ENCODE results near the gene PDK2. TPM values are rescaled to one million over a fixed set of nuclear protein-coding genes. Genes with fewer than 3 reads are reported as not detected.
A peak's percentile ranks its signal among the peaks of the same experiment; 100 is the strongest.

The PDK2 gene
- total RNA-seq, 4 donors from 2014 or later = 42.5 to 79.3 (median 64.5) TPM

DNA sequence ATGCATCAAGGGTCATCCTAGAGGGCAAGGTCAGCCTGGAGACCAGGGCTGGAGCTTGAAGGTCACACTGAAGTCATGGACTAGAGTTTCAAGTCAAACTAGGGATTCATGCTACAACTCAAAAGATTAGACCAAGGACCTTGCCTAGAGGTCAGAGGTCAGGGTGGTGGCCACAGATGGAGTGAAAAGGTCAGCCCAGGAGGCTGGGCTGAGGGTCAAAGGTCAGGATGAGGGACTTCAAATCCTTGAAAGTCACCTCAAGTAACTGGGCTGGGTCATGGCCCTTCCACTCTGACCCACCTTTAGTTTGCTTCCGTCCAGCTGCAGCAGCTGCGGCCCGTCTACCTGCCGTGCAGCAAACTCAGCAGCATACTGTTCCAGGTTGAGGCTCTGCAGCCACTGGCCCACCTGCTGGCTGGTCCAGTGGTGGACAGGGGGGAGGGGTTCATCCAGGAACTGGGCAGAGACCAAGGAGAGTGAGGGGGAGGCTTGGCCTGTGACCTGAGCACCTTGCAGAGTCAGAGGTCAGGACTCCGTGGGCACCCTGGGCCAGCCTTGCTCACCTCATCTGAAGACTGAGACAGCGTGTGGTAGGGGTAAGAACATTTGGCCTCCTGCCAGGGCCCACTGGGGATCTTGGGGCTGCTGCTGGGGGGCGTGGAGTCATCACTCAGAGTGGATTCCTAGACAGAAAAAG is 18.6 kb downstream of the PDK2 start:
- peaks cover 7 to 9% of the 10 kb centered on the region in 2 donors for H3K36me3 ChIP-seq
- 71 to 76% methylated on average over 6 to 7 of the region's 7 CpGs for WGBS, 2 donors
- no peaks in the 10 kb centered on the region for H3K27me3 ChIP-seq
- no peak overlapping the region for H3K27ac ChIP-seq
- peaks cover 7 to 25% of the 10 kb centered on the region in 2 donors for H3K4me1 ChIP-seq
- no peak for DNase-seq
- TF ChIP-seq, protein P1, sequence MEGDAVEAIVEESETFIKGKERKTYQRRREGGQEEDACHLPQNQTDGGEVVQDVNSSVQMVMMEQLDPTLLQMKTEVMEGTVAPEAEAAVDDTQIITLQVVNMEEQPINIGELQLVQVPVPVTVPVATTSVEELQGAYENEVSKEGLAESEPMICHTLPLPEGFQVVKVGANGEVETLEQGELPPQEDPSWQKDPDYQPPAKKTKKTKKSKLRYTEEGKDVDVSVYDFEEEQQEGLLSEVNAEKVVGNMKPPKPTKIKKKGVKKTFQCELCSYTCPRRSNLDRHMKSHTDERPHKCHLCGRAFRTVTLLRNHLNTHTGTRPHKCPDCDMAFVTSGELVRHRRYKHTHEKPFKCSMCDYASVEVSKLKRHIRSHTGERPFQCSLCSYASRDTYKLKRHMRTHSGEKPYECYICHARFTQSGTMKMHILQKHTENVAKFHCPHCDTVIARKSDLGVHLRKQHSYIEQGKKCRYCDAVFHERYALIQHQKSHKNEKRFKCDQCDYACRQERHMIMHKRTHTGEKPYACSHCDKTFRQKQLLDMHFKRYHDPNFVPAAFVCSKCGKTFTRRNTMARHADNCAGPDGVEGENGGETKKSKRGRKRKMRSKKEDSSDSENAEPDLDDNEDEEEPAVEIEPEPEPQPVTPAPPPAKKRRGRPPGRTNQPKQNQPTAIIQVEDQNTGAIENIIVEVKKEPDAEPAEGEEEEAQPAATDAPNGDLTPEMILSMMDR (IDR thresholded peaks at IDR 0.05) = no peak
- no peaks in the 10 kb centered on the region for H3K9me3 ChIP-seq
- intact Hi-C loops (cut with DNase I) = loop anchor here (5.0 to 10.0 kb wide), 2 partner anchors 34 to 181 kb away; no protein-coding TSS in a partner anchor
- no peak overlapping the region for H3K4me3 ChIP-seq (replicated peaks in 1 of 3)

DNA sequence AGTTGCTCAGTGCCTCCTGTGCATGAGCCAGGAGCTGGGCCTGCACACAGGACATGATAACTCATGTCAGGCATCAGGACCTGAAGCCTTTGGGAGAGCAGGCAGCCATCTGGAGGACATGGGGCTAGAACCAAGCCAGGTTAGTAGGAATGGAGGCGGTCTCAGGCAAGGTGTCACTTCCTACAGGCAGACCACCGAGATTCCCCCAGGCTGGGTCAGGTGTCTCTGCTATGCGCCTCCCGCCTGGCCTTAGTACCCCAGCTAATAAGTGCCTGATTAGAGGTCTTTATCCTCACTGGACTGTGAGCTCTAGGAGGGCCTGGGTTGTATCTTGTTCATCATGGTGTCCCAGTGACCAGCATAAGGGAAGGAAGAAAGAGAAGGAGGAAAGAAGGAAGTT is 19.2 kb downstream of the PDK2 start:
- H3K9me3 ChIP-seq = no peaks in the 10 kb centered on the region
- peaks cover 7 to 25% of the 10 kb centered on the region in 2 donors for H3K4me1 ChIP-seq
- 87 to 90% methylated on average over 4 of the region's 4 CpGs for WGBS, 2 donors
- intact Hi-C loops (cut with DNase I) = loop anchor here (5.0 to 10.0 kb wide), 2 partner anchors 33 to 180 kb away; no protein-coding TSS in a partner anchor
- TF ChIP-seq, protein P1 (IDR thresholded peaks at IDR 0.05) = no peak
- TF ChIP-seq POLR2A (IDR thresholded peaks at IDR 0.05) = no peak
- H3K4me3 ChIP-seq (replicated peaks in 1 of 3) = no peak overlapping the region
- H3K27ac ChIP-seq = no peak overlapping the region
- DNase-seq = no peak
- no peaks in the 10 kb centered on the region for H3K27me3 ChIP-seq
- peaks cover under 1 to 7% of the 10 kb centered on the region in 2 donors for H3K36me3 ChIP-seq

DNA sequence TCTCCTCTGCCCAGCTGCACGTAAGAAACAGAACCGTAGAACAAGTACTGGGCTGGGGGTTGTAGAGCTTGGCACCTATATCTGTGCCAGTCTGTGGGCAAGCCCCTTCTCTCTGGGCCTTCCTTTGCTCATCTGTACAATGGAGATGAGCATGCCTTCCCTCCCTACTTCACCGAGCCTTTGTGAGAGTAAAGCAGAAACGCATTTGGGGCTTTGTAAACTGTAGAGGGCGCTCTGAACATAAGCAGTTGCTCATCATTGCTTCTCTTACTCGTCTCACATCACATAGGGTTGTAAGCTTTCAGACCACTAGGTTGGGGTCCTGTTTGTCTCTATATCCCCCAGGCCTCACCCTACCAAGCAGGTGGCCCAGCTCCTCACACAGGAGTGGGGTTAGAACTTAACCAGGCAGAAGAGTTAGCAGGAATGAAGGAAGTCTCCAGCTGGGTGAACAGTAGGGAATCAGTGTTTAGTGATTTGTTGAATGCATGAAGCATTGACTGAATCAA is 19.8 kb downstream of the PDK2 start:
- Histone ChIP-seq H3K27me3 (no peaks in the 10 kb centered on the region), H3K9me3 (no peaks in the 10 kb centered on the region), H3K4me1 (peaks cover 7 to 25% of the 10 kb centered on the region in 2 donors), H3K27ac (no peak overlapping the region), H3K36me3 (peaks cover 0 to 2% of the 10 kb centered on the region in 2 donors), H3K4me3 (replicated peaks in 1 of 3) (no peak overlapping the region)
- no peak for DNase-seq
- 22 to 27% methylated on average over 6 of the region's 6 CpGs for WGBS, 2 donors
- intact Hi-C loops (cut with DNase I) = loop anchor here (5.0 to 10.0 kb wide), 2 partner anchors 32 to 180 kb away; no protein-coding TSS in a partner anchor
- TF ChIP-seq, protein P1 (IDR thresholded peaks at IDR 0.05) = peak in 3 of 6 experiments; percentile 16 to 40 (median 27)
- TF ChIP-seq POLR2A (IDR thresholded peaks at IDR 0.05) = no peak

DNA sequence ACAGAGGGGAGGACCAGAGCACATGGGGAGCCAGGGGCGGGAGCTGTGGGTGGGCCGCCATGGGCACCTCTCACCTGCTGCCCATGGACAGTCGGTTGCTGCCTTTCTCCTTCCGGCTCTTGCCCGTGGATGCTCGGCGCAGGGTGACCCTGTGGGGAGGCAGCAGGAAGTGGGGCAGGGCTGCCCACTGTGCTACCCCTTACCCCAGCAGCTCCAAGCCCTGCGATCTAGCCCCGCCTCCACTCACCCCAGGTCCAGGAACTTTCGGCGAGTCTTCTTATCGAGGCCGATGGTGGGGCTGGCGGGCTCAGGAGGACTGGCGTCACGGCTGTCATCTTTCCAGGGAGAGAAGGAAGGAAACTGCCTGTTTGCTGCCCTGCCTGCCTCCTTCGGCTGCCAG is 20.6 kb downstream of the PDK2 start:
- no peak overlapping the region for H3K4me3 ChIP-seq (replicated peaks in 1 of 3)
- intact Hi-C loops (cut with DNase I) = loop anchor here (10.0 kb wide), 1 partner anchor 179 kb away; no protein-coding TSS in a partner anchor
- H3K27ac ChIP-seq = no peak overlapping the region
- DNase-seq = no peak
- H3K27me3 ChIP-seq = no peaks in the 10 kb centered on the region
- no peaks in the 10 kb centered on the region for H3K9me3 ChIP-seq
- no peaks in the 10 kb centered on the region for H3K36me3 ChIP-seq
- H3K4me1 ChIP-seq = peaks cover 7 to 25% of the 10 kb centered on the region in 2 donors
- no peak for TF ChIP-seq POLR2A (IDR thresholded peaks at IDR 0.05)
- TF ChIP-seq, protein P1 (IDR thresholded peaks at IDR 0.05) = no peak
- 53 to 60% methylated on average over 10 to 14 of the region's 17 CpGs for WGBS, 2 donors
